Stomach (tissue), 4 donors: ENCODE results near the gene KIR2DL1.

ENCODE experiments used
- CTCF ChIP-seq, 7 experiments: fragments of 450-650 bp in 4 of 7; fragments of 200-600 bp in 3 of 7; sonication (generic) in 3 of 7; IDR thresholded peaks; one replicate each; pipeline ENCODE4 v1.5.1; 2016 to 2019; ENCODE audit warnings: antibody characterized with exemption in 7 of 7, control low read depth in 2 of 7, mild to moderate bottlenecking in 1 of 7
- POLR2A ChIP-seq, 4 donors: fragments of 450-650 bp; IDR thresholded peaks; one replicate each; pipeline ENCODE4 v1.6.1; 2016; ENCODE audit warnings: antibody characterized with exemption in 4 of 4, control low read depth in 2 of 4, mild to moderate bottlenecking in 1 of 4, moderate library complexity in 1 of 4

GRCh38 chr19:54803410-54803809 lies 33.8 kb downstream of the KIR2DL1 start, which contains the start of gene KIR2DL4:
- TF ChIP-seq CTCF (IDR thresholded peaks at IDR 0.05) (no peak), POLR2A (IDR thresholded peaks at IDR 0.05) (no peak)
